ENCODE measurements around the gene SARNP.

DNA sequence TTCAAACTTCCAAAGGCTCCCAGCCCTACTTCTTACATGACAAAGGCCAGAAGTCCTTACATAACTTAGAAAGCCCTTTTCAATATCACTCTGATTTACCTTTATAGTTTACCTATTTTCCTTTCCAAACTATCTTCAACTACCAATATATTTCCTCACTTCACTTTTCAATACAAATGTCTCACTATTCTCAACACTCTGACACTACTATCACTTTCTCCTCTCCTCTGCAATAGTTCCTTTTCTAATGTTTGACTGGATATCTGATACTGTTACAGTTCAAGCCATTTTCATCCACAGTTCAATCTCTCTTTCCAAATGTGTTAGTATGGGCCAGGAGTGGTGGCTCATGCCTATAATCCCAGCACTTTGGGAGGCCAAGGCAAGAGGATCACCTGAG is 3.3 kb downstream of the SARNP start:
- TF ChIP-seq, protein P1, sequence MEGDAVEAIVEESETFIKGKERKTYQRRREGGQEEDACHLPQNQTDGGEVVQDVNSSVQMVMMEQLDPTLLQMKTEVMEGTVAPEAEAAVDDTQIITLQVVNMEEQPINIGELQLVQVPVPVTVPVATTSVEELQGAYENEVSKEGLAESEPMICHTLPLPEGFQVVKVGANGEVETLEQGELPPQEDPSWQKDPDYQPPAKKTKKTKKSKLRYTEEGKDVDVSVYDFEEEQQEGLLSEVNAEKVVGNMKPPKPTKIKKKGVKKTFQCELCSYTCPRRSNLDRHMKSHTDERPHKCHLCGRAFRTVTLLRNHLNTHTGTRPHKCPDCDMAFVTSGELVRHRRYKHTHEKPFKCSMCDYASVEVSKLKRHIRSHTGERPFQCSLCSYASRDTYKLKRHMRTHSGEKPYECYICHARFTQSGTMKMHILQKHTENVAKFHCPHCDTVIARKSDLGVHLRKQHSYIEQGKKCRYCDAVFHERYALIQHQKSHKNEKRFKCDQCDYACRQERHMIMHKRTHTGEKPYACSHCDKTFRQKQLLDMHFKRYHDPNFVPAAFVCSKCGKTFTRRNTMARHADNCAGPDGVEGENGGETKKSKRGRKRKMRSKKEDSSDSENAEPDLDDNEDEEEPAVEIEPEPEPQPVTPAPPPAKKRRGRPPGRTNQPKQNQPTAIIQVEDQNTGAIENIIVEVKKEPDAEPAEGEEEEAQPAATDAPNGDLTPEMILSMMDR (IDR thresholded peaks at IDR 0.05 in 4 of 5, conservative IDR thresholded peaks at IDR 0.05 in 1 of 5): no peak
- TF ChIP-seq POLR2A (IDR thresholded peaks at IDR 0.05): no peak

Measured in gastrocnemius medialis (tissue), 4 donors.